Activated effector memory CD4-positive, alpha-beta T cell treated with Interleukin-2 at 50 U/mL for 16 hours (primary cell): ENCODE results near the gene GUCY1A2.

Source experiments
- DNase-seq: peaks from one replicate; pipeline ENCODE4 v3.0.0-alpha.2; 2020

The GUCY1A2 gene

GRCh38 chr11:106724293-106724892 is 293.9 kb downstream of the GUCY1A2 start:
- DNase-seq, result no peak

GRCh38 chr11:106723071-106723470 is 295.2 kb downstream of the GUCY1A2 start:
- DNase-seq, result no peak

GRCh38 chr11:106717222-106717621 is 301.1 kb downstream of the GUCY1A2 start:
- no peak for DNase-seq

DNA sequence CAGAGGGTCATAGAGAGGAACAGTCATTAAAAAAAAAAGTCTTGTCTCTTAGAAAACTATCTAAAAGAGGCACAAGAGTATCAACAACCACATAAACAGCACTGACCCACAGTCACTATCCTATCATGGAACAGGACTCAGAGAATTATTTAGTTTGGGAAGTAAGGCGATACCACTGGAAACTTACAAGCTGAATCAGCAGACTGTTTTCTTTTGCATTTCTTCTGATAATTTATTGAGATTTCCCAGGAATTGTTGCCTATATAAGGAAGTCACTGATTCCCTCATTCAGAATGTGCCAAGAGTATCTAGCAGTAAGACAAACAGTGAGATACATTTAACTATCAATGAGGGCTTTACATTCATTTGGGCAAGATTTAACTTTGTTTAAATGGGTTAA is 304.1 kb downstream of the GUCY1A2 start:
- DNase-seq, result no peak

DNA sequence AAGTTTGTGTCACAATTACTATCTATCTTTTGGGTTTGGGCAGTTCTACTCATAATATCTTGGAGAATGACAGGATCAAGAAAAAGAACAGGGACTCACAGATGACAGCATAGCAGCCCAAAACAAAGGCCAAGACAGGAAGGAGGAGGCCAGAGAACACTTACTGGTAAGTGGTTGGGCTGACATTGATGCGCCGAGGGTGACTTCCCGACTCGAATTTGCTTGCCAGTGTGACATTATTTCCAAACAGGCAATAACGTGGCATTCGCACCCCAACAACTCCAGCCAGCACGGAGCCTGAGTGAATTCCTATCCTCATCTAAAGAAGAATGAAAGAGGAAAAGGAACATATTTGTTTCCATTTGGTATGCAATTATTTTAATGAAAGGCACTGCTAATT is 309.9 kb downstream of the GUCY1A2 start:
- DNase-seq, result no peak

- DNase-seq, result no peak
Measured at GRCh38 chr11:106706355-106706754, 311.9 kb downstream of the GUCY1A2 start.

GRCh38 chr11:106702805-106703204 is 315.5 kb downstream of the GUCY1A2 start:
- no peak for DNase-seq

GRCh38 chr11:106697058-106697457 is 321.2 kb downstream of the GUCY1A2 start:
- no peak for DNase-seq

GRCh38 chr11:106695506-106695905 is 322.8 kb downstream of the GUCY1A2 start:
- DNase-seq, result no peak

GRCh38 chr11:106694501-106694900 is 323.8 kb downstream of the GUCY1A2 start:
- no peak for DNase-seq

GRCh38 chr11:106691807-106692365 is 326.4 kb downstream of the GUCY1A2 start:
- no peak for DNase-seq

DNA sequence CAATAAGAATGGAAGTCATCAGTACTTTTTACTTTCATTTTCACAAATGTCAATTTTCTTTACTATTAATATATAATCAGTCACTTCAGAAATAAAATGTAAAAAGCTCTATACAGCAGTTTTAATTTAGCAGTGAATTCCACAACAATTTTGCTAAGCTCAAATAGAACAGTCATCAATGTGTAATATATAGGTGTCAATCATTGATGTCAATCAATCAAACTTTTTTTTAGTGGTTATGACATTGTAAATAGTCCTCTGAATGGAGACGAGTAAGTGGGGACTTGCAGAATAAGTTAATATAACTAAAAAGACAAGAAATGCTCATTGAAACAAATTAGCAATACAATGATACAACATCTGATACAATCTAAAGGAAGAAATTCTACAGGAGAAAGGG is 327.4 kb downstream of the GUCY1A2 start:
- DNase-seq, result no peak

DNA sequence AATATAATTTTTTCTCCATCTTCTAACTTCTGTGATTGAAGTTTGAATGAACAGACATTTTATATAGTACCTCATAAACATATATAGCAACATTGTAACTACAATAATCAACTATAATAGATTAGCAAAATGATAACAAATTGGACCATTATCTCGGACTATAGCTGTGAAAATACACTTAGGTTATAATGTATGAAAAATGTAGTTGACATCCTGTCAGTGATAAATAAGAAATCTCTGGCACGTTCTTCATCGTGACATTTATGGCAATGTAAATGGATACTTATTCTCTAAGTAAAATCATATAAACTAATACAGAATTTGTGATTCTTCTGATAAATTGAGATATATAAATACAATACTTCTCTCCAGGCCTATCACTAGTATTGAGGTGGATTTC is 333.3 kb downstream of the GUCY1A2 start:
- no peak for DNase-seq

DNA sequence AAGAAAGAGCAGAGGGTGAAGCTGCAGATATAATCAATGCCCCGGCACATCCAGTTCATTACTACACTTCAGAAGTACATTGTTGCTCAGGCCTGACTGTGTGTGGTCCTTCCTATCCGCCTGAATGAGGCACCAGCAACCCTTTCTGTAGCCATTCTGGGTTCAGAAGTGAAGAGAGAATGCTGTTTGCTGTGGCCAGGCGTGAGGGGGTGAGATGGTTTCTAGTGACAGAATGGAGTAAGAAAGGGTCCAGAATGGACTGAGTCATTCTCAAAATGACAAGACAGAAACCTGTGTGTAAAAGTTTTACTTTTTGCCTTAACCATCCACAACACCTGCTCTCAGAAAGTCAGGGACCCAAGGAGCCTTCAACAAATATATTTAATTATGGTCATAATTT is 334.8 kb downstream of the GUCY1A2 start:
- no peak for DNase-seq

DNA sequence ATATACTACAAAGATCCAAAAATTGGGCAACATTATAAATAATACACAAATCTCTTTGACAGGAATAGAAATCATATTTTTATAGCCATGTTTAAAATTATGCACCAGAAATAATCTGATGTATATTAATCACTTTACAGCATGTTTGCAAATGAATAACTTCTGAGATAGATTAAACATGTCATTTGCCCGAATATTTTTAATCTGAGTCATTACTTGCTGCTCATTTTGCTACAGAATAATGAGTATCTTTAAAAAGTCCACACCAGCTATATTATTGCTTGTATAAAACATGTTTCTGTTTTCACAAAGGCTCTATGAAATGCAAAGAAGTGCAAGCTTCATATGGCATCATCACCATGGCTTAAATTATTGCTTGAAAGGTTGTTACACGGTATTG is 336.8 kb downstream of the GUCY1A2 start:
- no peak for DNase-seq

DNA sequence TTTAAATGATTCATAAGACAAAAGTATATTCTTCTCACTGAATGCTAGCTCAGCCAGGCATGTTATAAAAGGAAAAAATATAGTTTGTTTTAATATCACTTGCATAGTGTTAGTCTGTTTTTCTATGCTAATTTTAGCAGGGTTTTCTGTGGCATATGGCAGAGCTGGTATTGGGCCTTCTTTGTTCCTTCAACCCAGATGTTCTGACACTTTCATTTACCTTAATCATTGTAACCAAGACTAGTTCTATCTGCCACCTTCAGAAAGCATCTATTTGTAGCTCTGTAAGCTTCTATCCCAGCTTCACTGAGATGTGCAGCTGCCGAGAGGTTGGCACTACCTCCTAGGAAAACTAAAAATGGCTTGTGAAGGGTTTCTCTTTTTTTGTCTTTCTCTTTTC is 338.7 kb downstream of the GUCY1A2 start:
- DNase-seq, result no peak

DNA sequence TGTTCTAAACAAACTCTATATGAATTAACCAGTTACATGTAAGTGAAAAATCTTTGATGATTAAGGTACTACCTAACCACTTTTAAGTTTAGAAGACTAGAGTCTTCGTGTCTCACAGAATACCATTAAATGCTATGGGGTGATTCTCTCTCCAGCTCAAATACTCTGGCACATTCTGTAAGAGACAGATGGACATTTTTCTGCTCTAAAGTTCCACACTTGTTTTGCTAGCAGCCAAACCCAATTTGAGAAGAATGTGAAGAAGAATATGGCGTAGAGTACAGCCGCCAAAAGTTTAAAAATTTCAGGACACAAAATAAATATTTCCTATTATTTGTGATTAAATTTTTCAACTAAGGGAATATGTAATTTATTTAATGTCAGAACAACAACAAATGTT is 339.1 kb downstream of the GUCY1A2 start:
- no peak for DNase-seq

- no peak for DNase-seq
Measured at GRCh38 chr11:106670069-106670468, 348.2 kb downstream of the GUCY1A2 start.

GRCh38 chr11:106668147-106668546 is 350.1 kb downstream of the GUCY1A2 start:
- no peak for DNase-seq

GRCh38 chr11:106656646-106657045 is 361.6 kb downstream of the GUCY1A2 start:
- DNase-seq, result no peak

DNA sequence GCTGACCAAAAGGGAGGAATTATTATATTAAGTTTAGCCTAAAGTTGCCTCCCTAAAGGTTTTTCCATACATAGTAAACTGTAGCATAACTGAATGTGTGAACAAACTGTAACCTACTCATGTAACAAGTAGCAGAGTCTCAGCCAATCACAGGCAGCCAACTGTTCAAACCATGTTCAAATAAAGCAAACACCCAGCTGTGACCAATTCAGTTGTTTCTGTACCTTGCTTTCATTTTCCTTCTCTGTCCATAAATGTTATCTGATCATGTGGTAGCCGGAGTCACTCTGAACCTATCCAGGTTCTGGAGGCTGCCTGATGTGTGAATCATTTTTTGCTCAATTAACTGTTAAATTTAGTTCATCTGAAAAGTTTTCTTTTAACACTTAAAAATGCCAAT is 373.5 kb downstream of the GUCY1A2 start:
- no peak for DNase-seq

DNA sequence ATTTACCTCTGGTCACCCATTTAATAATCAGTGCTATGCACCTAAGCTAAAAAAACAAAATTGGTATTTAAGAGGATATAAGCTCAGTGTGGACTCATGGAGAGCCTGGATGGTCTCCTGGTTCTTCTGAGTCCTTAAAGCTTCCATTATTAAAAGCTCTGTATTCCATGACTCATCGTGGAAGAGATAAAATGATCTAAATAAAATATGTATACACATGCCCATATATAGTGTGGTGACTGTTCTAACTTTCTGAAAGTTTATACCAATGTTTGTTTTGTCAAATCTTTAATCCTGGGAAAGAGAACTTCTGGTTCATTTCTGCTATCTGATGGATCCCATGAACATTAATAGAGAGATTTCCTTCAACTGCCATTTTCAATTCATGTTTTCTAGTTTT is 375.9 kb downstream of the GUCY1A2 start:
- no peak for DNase-seq

DNA sequence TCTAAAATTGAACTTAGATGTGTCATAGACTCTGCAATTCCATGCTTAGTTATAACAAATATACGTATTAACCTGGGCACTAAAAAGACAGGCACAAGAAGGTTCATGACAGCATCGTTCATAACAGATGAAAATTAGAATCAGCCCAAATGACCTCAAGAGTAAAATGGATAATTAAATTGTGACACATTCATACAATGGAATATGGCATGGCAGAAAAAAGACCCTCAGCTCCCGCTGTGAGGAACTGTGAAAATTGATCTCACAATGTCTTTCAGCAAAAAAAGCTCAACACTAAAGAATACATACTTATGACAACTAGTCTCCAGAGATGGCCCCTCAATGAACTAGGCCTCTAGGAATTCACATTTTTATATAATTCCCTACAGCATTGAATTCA is 386.0 kb downstream of the GUCY1A2 start:
- no peak for DNase-seq

DNA sequence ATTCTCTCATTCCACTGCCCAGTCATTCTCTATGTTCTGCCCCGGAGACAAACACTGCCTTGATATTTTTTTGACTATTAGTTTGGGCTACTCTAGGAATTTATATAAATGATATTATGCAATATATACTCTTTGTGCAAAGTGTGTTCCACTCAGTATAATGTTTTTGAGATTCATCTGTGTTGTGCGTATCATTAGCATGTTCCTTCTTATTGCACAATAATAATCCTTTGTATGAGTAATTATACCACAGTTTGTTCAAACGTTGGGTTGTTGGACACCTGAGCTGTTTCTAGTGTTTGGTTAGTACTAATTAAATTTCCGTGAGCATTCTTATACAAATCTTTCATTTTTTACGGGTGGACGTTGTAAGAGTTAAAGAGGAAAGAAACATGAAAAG is 390.6 kb downstream of the GUCY1A2 start:
- DNase-seq, result no peak

- no peak for DNase-seq
Measured at GRCh38 chr11:106625566-106625965, 392.7 kb downstream of the GUCY1A2 start.
